ENCODE results near the gene RAI1.
A peak's percentile ranks its signal among the peaks of the same experiment; 100 is the strongest.

Gene RAI1

GRCh38 chr17:17826942-17827785 lies 145.9 kb downstream of the RAI1 start:
- H3K9me3 ChIP-seq (replicated peaks; ENCODE audit: low read length) = no peaks in the 10 kb centered on the region
- peaks cover 36% of the 10 kb centered on the region for H3K4me1 ChIP-seq (ENCODE audit: control insufficient read depth, insufficient read depth, low read length)
- no peak overlapping the region for H3K9ac ChIP-seq (ENCODE audit: low read depth, low read length)
- H3K27me3 ChIP-seq (ENCODE audit: control insufficient read depth, insufficient read depth, low read length) = no peaks in the 10 kb centered on the region
- H3K4me3 ChIP-seq (ENCODE audit: low read length) = no peak overlapping the region
- H3K36me3 ChIP-seq (ENCODE audit: insufficient read depth, low read length) = peaks cover 12% of the 10 kb centered on the region
- no peak overlapping the region for H3K4me2 ChIP-seq (ENCODE audit: low read length)

- H3K4me2 ChIP-seq (ENCODE audit: low read length) = no peak overlapping the region
- no peak overlapping the region for H3K9ac ChIP-seq (ENCODE audit: low read depth, low read length)
- H3K27me3 ChIP-seq (ENCODE audit: control insufficient read depth, insufficient read depth, low read length) = no peaks in the 10 kb centered on the region
- peaks cover 28% of the 10 kb centered on the region for H3K4me1 ChIP-seq (ENCODE audit: control insufficient read depth, insufficient read depth, low read length)
- no peaks in the 10 kb centered on the region for H3K9me3 ChIP-seq (replicated peaks; ENCODE audit: low read length)
- H3K4me3 ChIP-seq (ENCODE audit: low read length) = no peak overlapping the region
- peaks cover 12% of the 10 kb centered on the region for H3K36me3 ChIP-seq (ENCODE audit: insufficient read depth, low read length)
These were observed 146.8 kb downstream of the RAI1 start for GRCh38 chr17:17827826-17828621.

GRCh38 chr17:17830269-17830567 lies 149.0 kb downstream of the RAI1 start:
- Histone ChIP-seq H3K4me3 (ENCODE audit: low read length) (no peak overlapping the region), H3K9me3 (replicated peaks; ENCODE audit: low read length) (no peaks in the 10 kb centered on the region), H3K4me1 (ENCODE audit: control insufficient read depth, insufficient read depth, low read length) (peaks cover 16% of the 10 kb centered on the region), H3K27me3 (ENCODE audit: control insufficient read depth, insufficient read depth, low read length) (no peaks in the 10 kb centered on the region), H3K9ac (ENCODE audit: low read depth, low read length) (no peak overlapping the region), H3K4me2 (ENCODE audit: low read length) (no peak overlapping the region), H3K36me3 (ENCODE audit: insufficient read depth, low read length) (peaks cover 12% of the 10 kb centered on the region)

- peaks cover 16% of the 10 kb centered on the region for H3K4me1 ChIP-seq (ENCODE audit: control insufficient read depth, insufficient read depth, low read length)
- no peaks in the 10 kb centered on the region for H3K9me3 ChIP-seq (replicated peaks; ENCODE audit: low read length)
- no peak overlapping the region for H3K4me3 ChIP-seq (ENCODE audit: low read length)
- H3K27me3 ChIP-seq (ENCODE audit: control insufficient read depth, insufficient read depth, low read length) = no peaks in the 10 kb centered on the region
- no peak overlapping the region for H3K4me2 ChIP-seq (ENCODE audit: low read length)
- H3K36me3 ChIP-seq (ENCODE audit: insufficient read depth, low read length) = peaks cover 12% of the 10 kb centered on the region
- H3K9ac ChIP-seq (ENCODE audit: low read depth, low read length) = no peak overlapping the region
These were observed 149.5 kb downstream of the RAI1 start for GRCh38 chr17:17830740-17831207.

- Histone ChIP-seq H3K4me1 (ENCODE audit: control insufficient read depth, insufficient read depth, low read length) (peaks cover 17% of the 10 kb centered on the region), H3K36me3 (ENCODE audit: insufficient read depth, low read length) (peaks cover 12% of the 10 kb centered on the region), H3K9ac (ENCODE audit: low read depth, low read length) (no peak overlapping the region)
These were observed 150.2 kb downstream of the RAI1 start for GRCh38 chr17:17831208-17832031.

GRCh38 chr17:17832032-17832363 lies 150.7 kb downstream of the RAI1 start:
- H3K4me1 ChIP-seq (ENCODE audit: control insufficient read depth, insufficient read depth, low read length) = peaks cover 19% of the 10 kb centered on the region
- no peaks in the 10 kb centered on the region for H3K9me3 ChIP-seq (replicated peaks; ENCODE audit: low read length)
- no peak overlapping the region for H3K4me2 ChIP-seq (ENCODE audit: low read length)
- no peaks in the 10 kb centered on the region for H3K27me3 ChIP-seq (ENCODE audit: control insufficient read depth, insufficient read depth, low read length)
- H3K9ac ChIP-seq (ENCODE audit: low read depth, low read length) = no peak overlapping the region
- no peak overlapping the region for H3K4me3 ChIP-seq (ENCODE audit: low read length)
- H3K36me3 ChIP-seq (ENCODE audit: insufficient read depth, low read length) = peaks cover 8% of the 10 kb centered on the region

More at GRCh38 chr17:17831208-17832031, 150.2 kb downstream of the RAI1 start:
- Histone ChIP-seq H3K4me2 (ENCODE audit: low read length) (no peak overlapping the region), H3K27me3 (ENCODE audit: control insufficient read depth, insufficient read depth, low read length) (no peaks in the 10 kb centered on the region), H3K4me3 (ENCODE audit: low read length) (no peak overlapping the region), H3K9me3 (replicated peaks; ENCODE audit: low read length) (no peaks in the 10 kb centered on the region)

- peaks cover 35% of the 10 kb centered on the region for H3K4me1 ChIP-seq (ENCODE audit: control insufficient read depth, insufficient read depth, low read length)
- no peaks in the 10 kb centered on the region for H3K9me3 ChIP-seq (replicated peaks; ENCODE audit: low read length)
- peaks cover 5% of the 10 kb centered on the region for H3K36me3 ChIP-seq (ENCODE audit: insufficient read depth, low read length)
- H3K4me3 ChIP-seq (ENCODE audit: low read length) = no peak overlapping the region
- no peak overlapping the region for H3K9ac ChIP-seq (ENCODE audit: low read depth, low read length)
- H3K4me2 ChIP-seq (ENCODE audit: low read length) = no peak overlapping the region
- no peaks in the 10 kb centered on the region for H3K27me3 ChIP-seq (ENCODE audit: control insufficient read depth, insufficient read depth, low read length)
These were observed 152.6 kb downstream of the RAI1 start for GRCh38 chr17:17833658-17834357.

- H3K4me3 ChIP-seq (ENCODE audit: low read length) = peak overlapping the region; percentile 99
- peaks cover 46% of the 10 kb centered on the region for H3K4me1 ChIP-seq (ENCODE audit: control insufficient read depth, insufficient read depth, low read length)
These were observed 153.7 kb downstream of the RAI1 start for GRCh38 chr17:17834974-17835373.

GRCh38 chr17:17835415-17836249 lies 154.4 kb downstream of the RAI1 start:
- peaks cover 5% of the 10 kb centered on the region for H3K36me3 ChIP-seq (ENCODE audit: insufficient read depth, low read length)
- peak overlapping the region; percentile 99 for H3K4me3 ChIP-seq (ENCODE audit: low read length)
- peaks cover 47% of the 10 kb centered on the region for H3K4me1 ChIP-seq (ENCODE audit: control insufficient read depth, insufficient read depth, low read length)
- H3K27me3 ChIP-seq (ENCODE audit: control insufficient read depth, insufficient read depth, low read length) = no peaks in the 10 kb centered on the region
- no peaks in the 10 kb centered on the region for H3K9me3 ChIP-seq (replicated peaks; ENCODE audit: low read length)
- peak overlapping the region; percentile 99 for H3K4me2 ChIP-seq (ENCODE audit: low read length)
- peak overlapping the region; percentile 96 for H3K9ac ChIP-seq (ENCODE audit: low read depth, low read length)

More at GRCh38 chr17:17834974-17835373, 153.7 kb downstream of the RAI1 start:
- Histone ChIP-seq H3K36me3 (ENCODE audit: insufficient read depth, low read length) (peaks cover 5% of the 10 kb centered on the region), H3K9me3 (replicated peaks; ENCODE audit: low read length) (no peaks in the 10 kb centered on the region), H3K27me3 (ENCODE audit: control insufficient read depth, insufficient read depth, low read length) (no peaks in the 10 kb centered on the region), H3K9ac (ENCODE audit: low read depth, low read length) (no peak overlapping the region), H3K4me2 (ENCODE audit: low read length) (peak overlapping the region; percentile 99)

GRCh38 chr17:17836250-17836817 lies 155.1 kb downstream of the RAI1 start:
- Histone ChIP-seq H3K36me3 (ENCODE audit: insufficient read depth, low read length) (no peaks in the 10 kb centered on the region), H3K27me3 (ENCODE audit: control insufficient read depth, insufficient read depth, low read length) (no peaks in the 10 kb centered on the region), H3K4me1 (ENCODE audit: control insufficient read depth, insufficient read depth, low read length) (peaks cover 54% of the 10 kb centered on the region), H3K4me3 (ENCODE audit: low read length) (peak overlapping the region; percentile 99), H3K9ac (ENCODE audit: low read depth, low read length) (peak overlapping the region; percentile 96), H3K4me2 (ENCODE audit: low read length) (peak overlapping the region; percentile 99), H3K9me3 (replicated peaks; ENCODE audit: low read length) (no peaks in the 10 kb centered on the region)

All from skeletal muscle satellite cell (primary cell).